ENCODE data around the gene RREB1. TPM values are rescaled to one million over a fixed set of nuclear protein-coding genes. Genes with fewer than 3 reads are reported as not detected.

RREB1 gene
- total and polyA plus RNA-seq, 12 donors = 8.0 to 79.5 (median 48.7) TPM

DNA sequence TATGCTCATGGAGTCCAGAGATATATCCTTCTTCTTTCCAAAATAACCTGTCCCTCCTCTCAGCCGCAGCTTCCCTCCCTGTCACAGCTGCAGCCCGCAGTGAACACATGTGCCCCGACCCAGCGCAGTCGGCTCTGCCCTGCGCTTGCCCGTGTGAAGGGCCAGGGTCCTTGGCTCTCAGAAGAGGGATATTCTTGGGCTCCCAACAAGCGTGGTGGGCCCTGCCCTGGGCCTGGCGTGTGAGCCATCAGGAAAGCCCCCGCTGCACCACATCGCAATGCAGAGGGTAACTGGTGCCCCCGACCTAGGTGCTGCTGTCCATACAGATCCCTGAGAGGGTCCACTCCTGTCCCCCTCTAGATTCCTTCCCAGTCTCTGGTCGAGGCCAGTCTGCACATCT lies 140.1 kb downstream of the RREB1 start:
- H3K9me3 ChIP-seq (replicated peaks in 1 of 3) = no peaks in the 10 kb centered on the region
- H3K27me3 ChIP-seq = no peaks in the 10 kb centered on the region
- peaks cover 6 to 21% of the 10 kb centered on the region in 2 donors for H3K4me1 ChIP-seq (replicated peaks in 1 of 2)
- H3K27ac ChIP-seq = peak overlapping the region in 2 of 5 donors; percentile 56 to 59
- DNase-seq = peak in 1 of 7 donors; percentile 9
- no peak for TF ChIP-seq POLR2A (IDR thresholded peaks at IDR 0.05)
- TF ChIP-seq CTCF (IDR thresholded peaks at IDR 0.05) = no peak
- H3K36me3 ChIP-seq (replicated peaks in 1 of 2) = peaks cover 0 to 45% of the 10 kb centered on the region in 2 donors
- no peak overlapping the region for H3K4me3 ChIP-seq
- intact Hi-C loops (cut with DNase I) = loop anchor here (10.0 kb wide), 1 partner anchor 523 kb away; no protein-coding TSS in a partner anchor
- WGBS, 4 donors = 96 to 99% (median 97%) methylated on average over 12 to 13 of the region's 13 CpGs; no CpG with 5 or more reads in 1 of the 4 donors

- Histone ChIP-seq H3K9me3 (replicated peaks in 1 of 3) (no peaks in the 10 kb centered on the region), H3K27me3 (no peaks in the 10 kb centered on the region), H3K4me1 (replicated peaks in 1 of 2) (peaks cover 0 to 12% of the 10 kb centered on the region in 2 donors), H3K4me3 (no peak overlapping the region), H3K27ac (peak overlapping the region in 1 of 5 donors; percentile 56), H3K36me3 (replicated peaks in 1 of 2) (peaks cover 0 to 45% of the 10 kb centered on the region in 2 donors)
- intact Hi-C loops (cut with DNase I) = loop anchor here (10.0 kb wide), 1 partner anchor 525 kb away; no protein-coding TSS in a partner anchor
- no peak for DNase-seq
- 93 to 98% (median 95%) methylated on average over 2 of the region's 2 CpGs for WGBS, 4 donors
- TF ChIP-seq POLR2A (IDR thresholded peaks at IDR 0.05) = no peak
- TF ChIP-seq CTCF (IDR thresholded peaks at IDR 0.05) = no peak
These were observed 141.6 kb downstream of the RREB1 start for GRCh38 chr6:7249391-7249790.

DNA sequence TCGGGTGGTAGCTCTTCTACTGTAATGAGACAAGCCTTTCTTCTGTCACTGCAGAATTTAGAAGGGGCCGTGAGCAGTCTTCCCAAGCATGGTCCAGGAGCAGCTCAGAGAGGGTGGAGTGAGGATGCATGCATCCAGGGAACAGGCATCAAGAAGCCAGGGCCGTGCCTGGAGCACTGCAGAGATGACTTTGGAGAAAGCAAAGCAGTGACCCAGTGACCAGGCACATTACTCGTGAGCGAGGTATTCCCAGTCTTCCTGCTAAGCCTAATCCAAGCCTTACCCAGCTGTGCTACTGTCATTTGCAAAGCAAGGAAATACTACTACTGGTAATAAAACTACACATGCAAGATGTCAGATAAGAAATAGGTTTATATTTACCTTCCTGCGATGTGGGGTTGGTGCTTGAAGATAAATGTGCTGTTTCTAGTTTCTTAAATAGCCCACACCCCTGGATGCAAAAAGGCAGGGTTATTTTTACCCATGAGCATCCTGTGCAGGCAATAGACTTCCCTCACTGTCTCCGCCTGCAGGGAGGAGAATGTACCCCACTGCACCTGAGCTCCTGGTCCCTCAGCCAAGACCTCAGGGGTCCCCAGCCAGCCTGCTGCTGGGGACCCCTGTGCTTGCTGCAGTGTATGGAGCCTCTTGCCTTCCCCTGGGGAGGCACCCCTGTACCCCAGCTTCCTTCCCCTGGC lies 142.3 kb downstream of the RREB1 start:
- WGBS, 4 donors = 75 to 88% (median 78%) methylated on average over 7 of the region's 7 CpGs

More for the DNA sequence above, 142.3 kb downstream of the RREB1 start:
- H3K27me3 ChIP-seq = no peaks in the 10 kb centered on the region
- no peak overlapping the region for H3K27ac ChIP-seq
- H3K4me1 ChIP-seq (replicated peaks in 1 of 2) = peaks cover 0 to 18% of the 10 kb centered on the region in 2 donors
- peaks cover 0 to 45% of the 10 kb centered on the region in 2 donors for H3K36me3 ChIP-seq (replicated peaks in 1 of 2)
- H3K9me3 ChIP-seq (replicated peaks in 1 of 3) = no peaks in the 10 kb centered on the region
- DNase-seq = peak in 1 of 7 donors; percentile 5
- intact Hi-C loops (cut with DNase I) = loop anchor here (10.0 kb wide), 1 partner anchor 525 kb away; no protein-coding TSS in a partner anchor
- H3K4me3 ChIP-seq = no peak overlapping the region
- no peak for TF ChIP-seq CTCF (IDR thresholded peaks at IDR 0.05)
- no peak for TF ChIP-seq POLR2A (IDR thresholded peaks at IDR 0.05)

All from adrenal gland (tissue), 12 donors.